Measurements from ENCODE around the gene OR4K17.
"Not testable (repeated sequence)": the region's sequence is repeated elsewhere in the genome, so short reads cannot be mapped to it uniquely, and the experiment has no call there.

OR4K17 gene

DNA sequence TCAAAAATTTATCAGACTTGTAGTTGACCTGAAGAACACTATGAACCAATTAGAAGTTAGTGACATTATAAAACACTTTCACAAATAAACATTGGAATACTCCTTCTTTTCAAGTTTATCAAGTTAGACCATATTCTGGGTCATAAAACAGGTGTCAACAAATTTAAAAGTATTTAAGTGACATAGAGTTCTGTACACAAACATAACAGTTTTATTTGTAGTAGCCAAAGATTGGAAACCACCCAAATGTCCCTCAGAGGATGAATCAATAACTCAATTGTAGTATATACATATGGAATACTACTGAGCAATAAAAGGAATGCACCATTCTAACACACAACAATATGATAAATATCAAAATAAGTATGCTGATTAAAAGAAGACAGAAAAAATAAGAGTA, 56.6 kb downstream of the OR4K17 start:
- no peaks in the 10 kb centered on the region for H3K4me1 ChIP-seq (ENCODE audit: control insufficient read depth, insufficient read depth, low read length, poor library complexity, severe bottlenecking)
- H3K4me3 ChIP-seq (ENCODE audit: extremely low read depth, insufficient read depth, low read length, poor library complexity, severe bottlenecking), result no peak overlapping the region
- H3K9me3 ChIP-seq (ENCODE audit: control insufficient read depth, low read length), result peaks cover 36% of the 10 kb centered on the region
- no peak overlapping the region for H3K27ac ChIP-seq (ENCODE audit: low read depth, low read length, severe bottlenecking)
- no peaks in the 10 kb centered on the region for H3K36me3 ChIP-seq (ENCODE audit: control insufficient read depth, insufficient read depth, low read length)

DNA sequence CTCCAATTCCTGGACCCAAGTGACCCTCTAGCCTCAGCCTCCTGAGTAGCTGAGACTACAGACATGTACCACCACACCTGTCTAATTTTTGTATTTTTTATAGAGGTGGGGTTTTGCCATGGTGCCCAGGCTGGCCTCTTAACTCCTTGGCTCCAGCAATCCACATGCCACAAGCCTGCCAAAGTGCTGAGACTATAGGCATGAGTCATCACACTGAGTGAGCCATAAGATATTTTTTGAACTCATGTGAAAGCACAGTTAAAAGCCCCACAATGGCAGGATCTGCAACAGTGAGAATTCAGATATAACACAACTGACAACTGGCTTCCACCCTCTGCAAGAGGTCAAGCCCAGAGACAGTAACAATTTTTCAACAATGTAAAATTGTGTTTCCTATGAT, 59.3 kb downstream of the OR4K17 start:
- H3K4me1 ChIP-seq (ENCODE audit: control insufficient read depth, insufficient read depth, low read length, poor library complexity, severe bottlenecking); H3K27ac ChIP-seq (ENCODE audit: low read depth, low read length, severe bottlenecking); H3K4me3 ChIP-seq (ENCODE audit: extremely low read depth, insufficient read depth, low read length, poor library complexity, severe bottlenecking); H3K36me3 ChIP-seq (ENCODE audit: control insufficient read depth, insufficient read depth, low read length): not testable (repeated sequence)
- peaks cover 36% of the 10 kb centered on the region for H3K9me3 ChIP-seq (ENCODE audit: control insufficient read depth, low read length)

Data from mesodermal cell (in vitro differentiated cells).